ENCODE measurements around the gene LRRC4C. TPM values are rescaled to one million over a fixed set of nuclear protein-coding genes. Genes with fewer than 3 reads are reported as not detected.
A peak's percentile ranks its signal among the peaks of the same experiment; 100 is the strongest.
"Not testable (repeated sequence)": the region's sequence is repeated elsewhere in the genome, so short reads cannot be mapped to it uniquely, and the experiment has no call there.

LRRC4C gene
- total RNA-seq, 1 donor from 2014 or later, result 2.7 TPM

DNA sequence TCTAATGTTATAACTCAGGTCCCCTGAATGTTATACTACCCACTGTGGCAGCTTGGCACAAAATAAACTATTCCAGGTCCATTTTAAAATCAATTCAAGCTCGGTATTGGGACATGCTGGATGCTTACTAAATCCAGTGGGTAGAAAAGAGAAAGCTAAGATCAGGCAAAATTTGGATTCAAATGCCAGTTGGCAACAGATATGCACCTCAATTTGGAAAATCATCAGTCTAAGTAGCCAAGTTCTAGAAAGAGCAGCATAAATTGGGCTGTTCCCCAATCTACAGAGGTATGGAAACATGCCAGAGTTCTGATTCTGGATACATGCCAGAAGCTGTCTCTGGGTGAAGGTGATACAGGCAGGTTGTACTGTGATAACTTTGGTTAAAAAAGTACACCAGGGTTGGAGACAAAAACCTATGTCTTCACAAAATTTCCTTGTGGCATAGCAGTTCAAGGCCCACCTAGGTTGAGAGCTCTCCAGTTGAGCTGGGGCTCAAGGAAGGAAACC lies 427.8 kb downstream of the LRRC4C start:
- Histone ChIP-seq H3K27me3 (no peaks in the 10 kb centered on the region), H3K9me3 (ENCODE audit: low read depth) (no peaks in the 10 kb centered on the region), H3K79me2 (ENCODE audit: low read depth) (no peaks in the 10 kb centered on the region), H3K9ac (no peak overlapping the region), H4K20me1 (ENCODE audit: low read depth) (no peaks in the 10 kb centered on the region), H3K4me1 (no peaks in the 10 kb centered on the region), H3K36me3 (no peaks in the 10 kb centered on the region), H3K4me3 (no peak overlapping the region), H3F3A (ENCODE audit: low read depth) (no peaks in the 10 kb centered on the region), H2AFZ (replicated peaks) (no peak overlapping the region), H3K4me2 (no peak overlapping the region), H3K27ac (no peak overlapping the region)
- H3K9me3 Mint-ChIP-seq, result no peaks in the 10 kb centered on the region
- H3K27me3 Mint-ChIP-seq (ENCODE audit: insufficient read depth, low read depth), result no peaks in the 10 kb centered on the region
- H3K4me3 Mint-ChIP-seq, result no peak overlapping the region
- TF ChIP-seq, protein P1, sequence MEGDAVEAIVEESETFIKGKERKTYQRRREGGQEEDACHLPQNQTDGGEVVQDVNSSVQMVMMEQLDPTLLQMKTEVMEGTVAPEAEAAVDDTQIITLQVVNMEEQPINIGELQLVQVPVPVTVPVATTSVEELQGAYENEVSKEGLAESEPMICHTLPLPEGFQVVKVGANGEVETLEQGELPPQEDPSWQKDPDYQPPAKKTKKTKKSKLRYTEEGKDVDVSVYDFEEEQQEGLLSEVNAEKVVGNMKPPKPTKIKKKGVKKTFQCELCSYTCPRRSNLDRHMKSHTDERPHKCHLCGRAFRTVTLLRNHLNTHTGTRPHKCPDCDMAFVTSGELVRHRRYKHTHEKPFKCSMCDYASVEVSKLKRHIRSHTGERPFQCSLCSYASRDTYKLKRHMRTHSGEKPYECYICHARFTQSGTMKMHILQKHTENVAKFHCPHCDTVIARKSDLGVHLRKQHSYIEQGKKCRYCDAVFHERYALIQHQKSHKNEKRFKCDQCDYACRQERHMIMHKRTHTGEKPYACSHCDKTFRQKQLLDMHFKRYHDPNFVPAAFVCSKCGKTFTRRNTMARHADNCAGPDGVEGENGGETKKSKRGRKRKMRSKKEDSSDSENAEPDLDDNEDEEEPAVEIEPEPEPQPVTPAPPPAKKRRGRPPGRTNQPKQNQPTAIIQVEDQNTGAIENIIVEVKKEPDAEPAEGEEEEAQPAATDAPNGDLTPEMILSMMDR (IDR thresholded peaks at IDR 0.05), result no peak
- TF ChIP-seq EZH2phosphoT487 (IDR thresholded peaks at IDR 0.05), result no peak
- no peak for TF ChIP-seq EZH2 (IDR thresholded peaks at IDR 0.05)
- H3K4me1 Mint-ChIP-seq, result no peaks in the 10 kb centered on the region
- H3K36me3 Mint-ChIP-seq, result no peaks in the 10 kb centered on the region
- DNase-seq (ENCODE audit: low spot score), result no peak
- no peak overlapping the region for H3K27ac Mint-ChIP-seq

DNA sequence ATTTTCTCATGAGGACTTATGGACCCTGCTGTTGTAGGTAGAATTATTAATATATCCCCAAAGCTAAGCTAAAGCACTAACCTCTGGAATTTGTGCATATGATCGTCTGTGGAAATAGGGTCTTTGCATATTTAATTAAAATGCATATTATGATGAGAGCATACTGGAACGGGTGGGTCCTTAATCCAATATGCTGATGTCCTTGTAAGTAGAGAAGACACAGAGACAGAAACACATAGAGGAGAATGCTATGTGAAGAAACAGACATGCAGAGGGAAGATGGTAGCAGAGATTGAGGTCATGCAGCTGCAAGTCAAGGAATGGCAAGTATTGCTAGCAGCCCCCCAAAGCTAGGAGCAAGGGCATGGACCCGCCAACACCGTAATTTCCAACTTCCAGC lies 439.2 kb downstream of the LRRC4C start:
- H3K9ac ChIP-seq, result no peak overlapping the region
- H3K4me2 ChIP-seq, result no peak overlapping the region
- H3K27ac Mint-ChIP-seq, result no peak overlapping the region
- no peak overlapping the region for H3K4me3 ChIP-seq
- peaks cover 4% of the 10 kb centered on the region for H3K4me1 Mint-ChIP-seq
- no peak overlapping the region for H3K4me3 Mint-ChIP-seq
- no peak for TF ChIP-seq EZH2 (IDR thresholded peaks at IDR 0.05)
- TF ChIP-seq, protein P1 (IDR thresholded peaks at IDR 0.05), result no peak
- TF ChIP-seq EZH2phosphoT487 (IDR thresholded peaks at IDR 0.05), result no peak
- no peaks in the 10 kb centered on the region for H3K79me2 ChIP-seq (ENCODE audit: low read depth)
- peaks cover 3% of the 10 kb centered on the region for H3K27me3 Mint-ChIP-seq (ENCODE audit: insufficient read depth, low read depth)
- H3F3A ChIP-seq (ENCODE audit: low read depth), result no peaks in the 10 kb centered on the region
- H3K36me3 ChIP-seq, result no peaks in the 10 kb centered on the region
- no peaks in the 10 kb centered on the region for H3K9me3 Mint-ChIP-seq
- H3K36me3 Mint-ChIP-seq, result no peaks in the 10 kb centered on the region
- no peak overlapping the region for H3K27ac ChIP-seq
- no peaks in the 10 kb centered on the region for H3K9me3 ChIP-seq (ENCODE audit: low read depth)
- H4K20me1 ChIP-seq (ENCODE audit: low read depth), result no peaks in the 10 kb centered on the region
- peaks cover 5% of the 10 kb centered on the region for H3K4me1 ChIP-seq
- no peaks in the 10 kb centered on the region for H3K27me3 ChIP-seq
- H2AFZ ChIP-seq (replicated peaks), result no peak overlapping the region
- DNase-seq (ENCODE audit: low spot score), result no peak

DNA sequence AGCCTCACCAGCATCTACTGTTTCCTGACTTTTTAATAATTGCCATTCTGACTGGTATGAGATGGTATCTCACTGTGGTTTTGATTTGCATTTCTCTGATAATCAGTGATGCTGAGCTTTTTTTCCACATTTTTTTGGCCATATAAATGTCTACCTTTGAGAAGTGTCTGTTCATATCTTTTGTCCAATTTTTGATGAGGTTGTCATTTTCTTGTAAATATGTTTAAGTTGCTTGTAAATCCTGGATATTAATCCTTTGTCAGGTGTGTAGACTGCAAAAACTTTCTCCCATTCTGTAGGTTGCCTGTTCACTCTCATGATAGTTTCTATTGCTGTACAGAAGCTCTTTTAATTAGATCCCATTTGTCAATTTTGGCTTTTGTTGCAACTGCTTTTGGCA lies 439.8 kb downstream of the LRRC4C start:
- H3K79me2 ChIP-seq (ENCODE audit: low read depth); H3K4me2 ChIP-seq; H3K36me3 Mint-ChIP-seq; H3K9me3 ChIP-seq (ENCODE audit: low read depth); H3K4me3 ChIP-seq; H3K36me3 ChIP-seq; H3K4me3 Mint-ChIP-seq; H3K27ac Mint-ChIP-seq; H3K9me3 Mint-ChIP-seq; H4K20me1 ChIP-seq (ENCODE audit: low read depth); DNase-seq (ENCODE audit: low spot score); H3K4me1 Mint-ChIP-seq; H3K27me3 ChIP-seq; H3K9ac ChIP-seq; H3K27me3 Mint-ChIP-seq (ENCODE audit: insufficient read depth, low read depth); H2AFZ ChIP-seq (replicated peaks); H3K27ac ChIP-seq; H3K4me1 ChIP-seq; H3F3A ChIP-seq (ENCODE audit: low read depth): not testable (repeated sequence)

DNA sequence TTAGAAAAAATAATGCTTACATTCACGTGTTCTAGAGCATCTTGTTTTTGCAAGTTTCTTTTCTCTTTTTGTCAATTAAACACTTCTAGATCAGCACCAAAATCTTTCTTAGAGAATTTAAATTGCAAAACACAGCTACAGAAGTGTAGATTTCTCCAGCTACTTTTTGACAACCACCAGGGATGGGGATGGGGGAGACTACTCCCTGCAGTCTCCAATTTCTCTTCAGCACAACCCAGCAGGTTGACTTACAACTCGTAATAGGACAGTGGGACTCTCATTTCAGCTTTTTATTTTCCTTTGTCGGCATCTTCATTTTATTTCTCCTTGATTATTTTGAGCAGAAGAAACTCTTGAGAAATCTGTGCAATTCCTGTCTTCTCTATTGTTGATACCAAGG lies 441.2 kb downstream of the LRRC4C start:
- Histone ChIP-seq H3F3A (ENCODE audit: low read depth) (no peaks in the 10 kb centered on the region), H3K36me3 (no peaks in the 10 kb centered on the region), H3K4me2 (no peak overlapping the region), H2AFZ (replicated peaks) (peak overlapping the region; percentile 81), H3K27me3 (no peaks in the 10 kb centered on the region), H3K27ac (no peak overlapping the region), H3K4me1 (peaks cover 5% of the 10 kb centered on the region), H3K9ac (no peak overlapping the region), H4K20me1 (ENCODE audit: low read depth) (no peaks in the 10 kb centered on the region), H3K4me3 (no peak overlapping the region), H3K9me3 (ENCODE audit: low read depth) (no peaks in the 10 kb centered on the region), H3K79me2 (ENCODE audit: low read depth) (no peaks in the 10 kb centered on the region)
- H3K27me3 Mint-ChIP-seq (ENCODE audit: insufficient read depth, low read depth), result peaks cover 3% of the 10 kb centered on the region
- no peak for DNase-seq (ENCODE audit: low spot score)
- no peaks in the 10 kb centered on the region for H3K9me3 Mint-ChIP-seq
- H3K4me1 Mint-ChIP-seq, result peaks cover 4% of the 10 kb centered on the region
- no peak overlapping the region for H3K4me3 Mint-ChIP-seq
- H3K36me3 Mint-ChIP-seq, result no peaks in the 10 kb centered on the region
- TF ChIP-seq, protein P1 (IDR thresholded peaks at IDR 0.05), result no peak
- no peak for TF ChIP-seq EZH2phosphoT487 (IDR thresholded peaks at IDR 0.05)
- TF ChIP-seq EZH2 (IDR thresholded peaks at IDR 0.05), result no peak
- H3K27ac Mint-ChIP-seq, result no peak overlapping the region
